HG02938 (cell line): Measurements from ENCODE around the gene KRT86.

Source experiments
- ATAC-seq: cut with Tn5 transposase; IDR thresholded peaks from one replicate; pipeline ENCODE4 v1.9.1; 2021; ENCODE audit warnings: mild to moderate bottlenecking, moderate library complexity; ENCODE audit not compliant: unreplicated experiment

The KRT86 gene

DNA sequence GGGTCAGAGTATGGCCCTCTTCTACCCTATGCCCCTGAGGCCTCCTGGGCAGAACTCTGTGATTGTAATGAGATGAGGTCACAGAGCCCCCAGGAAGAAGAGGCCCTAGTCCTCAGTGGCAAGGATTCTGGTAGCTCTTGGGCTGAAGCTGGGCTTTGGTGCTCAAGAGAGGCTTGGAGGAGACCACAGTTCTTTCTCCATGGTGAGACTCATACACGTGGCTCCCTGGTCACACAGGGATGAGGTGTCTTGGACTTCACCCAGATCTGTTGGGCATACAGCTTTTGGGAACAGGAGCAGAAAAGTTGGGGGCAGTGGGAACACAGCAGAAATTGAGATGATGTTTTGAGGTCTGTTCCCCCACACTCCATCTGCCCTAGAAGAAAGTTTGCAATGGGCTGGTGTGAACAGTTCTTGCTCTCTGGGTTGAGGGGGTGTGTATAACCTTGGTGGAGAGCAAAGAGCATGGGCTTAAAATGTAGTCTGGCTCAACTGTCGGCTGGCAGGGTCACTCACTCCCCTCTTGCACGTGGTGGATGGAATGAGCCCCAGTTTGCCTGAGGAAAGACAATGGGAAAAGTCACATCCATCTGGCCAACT, at the start of gene KRT86:
TSS of gene KRT86 (plus strand) at position 125 of the 600 bp plus-strand sequence. CDS start 27,272 bp downstream, outside the sequence.
- ATAC-seq = no peak

DNA sequence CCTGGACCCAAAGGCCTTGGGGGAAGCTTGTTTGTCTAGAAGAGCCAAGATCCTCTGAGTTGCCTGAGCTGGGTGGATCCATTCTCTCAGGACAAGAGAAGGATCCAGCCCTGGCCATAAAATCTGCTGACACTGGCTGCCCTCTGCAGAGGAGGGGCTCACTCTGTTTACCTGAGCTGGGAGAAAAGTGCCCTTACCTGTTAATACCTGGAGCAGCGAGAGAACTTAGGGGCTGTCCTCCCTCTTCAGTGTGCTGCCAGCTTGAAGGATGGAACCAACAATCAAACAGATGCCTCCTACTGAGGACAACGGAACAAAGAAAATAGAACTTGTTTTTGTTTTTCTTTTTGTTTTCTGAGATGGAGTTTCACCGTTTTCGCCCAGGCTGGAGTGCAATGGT, 48.7 kb upstream of the KRT86 start:
- no peak for ATAC-seq

DNA sequence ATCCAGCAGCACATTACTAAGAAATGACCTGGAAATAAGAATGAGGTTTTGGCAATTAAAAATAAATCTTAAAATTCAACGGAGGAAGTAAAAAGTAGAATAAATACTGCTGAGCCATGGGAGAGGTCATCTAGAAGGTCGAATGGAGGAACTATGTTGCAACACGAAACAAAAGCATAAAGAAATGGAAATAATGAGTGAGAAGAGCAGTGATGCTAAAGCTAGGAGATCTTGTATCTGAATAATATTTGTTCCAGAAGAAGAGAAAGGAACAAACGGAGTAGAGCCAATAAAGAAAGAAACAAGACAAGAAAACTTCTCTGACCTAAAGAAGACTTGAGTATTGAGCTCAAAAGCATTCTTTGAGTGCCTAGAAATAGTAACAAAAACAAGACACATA, 48.0 kb upstream of the KRT86 start:
- no peak for ATAC-seq

DNA sequence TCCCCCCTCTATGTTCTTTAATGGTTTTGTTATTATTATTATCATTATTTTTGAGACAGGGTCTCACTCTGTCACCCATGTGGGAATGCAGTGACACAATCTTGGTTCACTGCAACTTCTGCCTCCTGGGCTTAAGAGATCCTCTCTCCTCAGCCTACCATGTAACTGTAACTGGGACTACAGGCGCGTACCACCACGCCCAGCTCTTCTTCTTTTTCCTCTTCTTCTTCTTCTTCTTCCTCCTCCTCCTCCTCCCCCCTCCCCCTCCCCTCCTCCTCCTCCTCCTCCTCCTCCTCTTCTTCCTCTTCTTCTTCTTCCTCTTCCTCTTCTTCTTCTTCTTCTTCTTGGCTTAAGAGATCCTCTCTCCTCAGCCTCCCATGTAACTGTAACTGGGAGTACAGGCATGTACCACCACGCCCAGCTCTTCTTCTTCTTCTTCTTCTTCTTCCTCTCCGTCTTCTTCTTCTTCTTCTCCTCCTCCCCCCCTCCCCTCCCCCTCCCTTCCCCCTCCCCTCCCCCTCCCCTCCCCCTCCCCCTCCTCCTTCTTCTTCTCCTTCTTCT, 46.8 kb upstream of the KRT86 start:
- ATAC-seq = no peak

DNA sequence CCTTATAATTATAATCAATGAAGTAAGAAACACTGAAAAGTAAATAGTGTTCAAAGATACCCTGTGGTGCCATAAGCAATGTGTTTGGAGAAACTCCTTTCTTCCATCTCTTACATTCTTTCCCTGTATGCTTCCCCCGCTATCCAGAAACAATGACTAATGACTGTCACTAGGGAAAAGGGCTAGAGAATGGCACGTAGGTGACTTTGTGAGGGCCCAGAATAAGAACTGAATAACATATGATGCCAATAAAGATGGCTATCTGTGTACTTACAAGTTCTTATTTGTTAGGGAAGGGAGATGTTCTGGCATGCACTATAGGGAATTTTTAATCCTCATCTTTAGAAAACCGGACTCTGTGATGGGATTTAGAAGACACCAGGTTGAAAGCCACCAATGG, 46.1 kb upstream of the KRT86 start:
- ATAC-seq = no peak

DNA sequence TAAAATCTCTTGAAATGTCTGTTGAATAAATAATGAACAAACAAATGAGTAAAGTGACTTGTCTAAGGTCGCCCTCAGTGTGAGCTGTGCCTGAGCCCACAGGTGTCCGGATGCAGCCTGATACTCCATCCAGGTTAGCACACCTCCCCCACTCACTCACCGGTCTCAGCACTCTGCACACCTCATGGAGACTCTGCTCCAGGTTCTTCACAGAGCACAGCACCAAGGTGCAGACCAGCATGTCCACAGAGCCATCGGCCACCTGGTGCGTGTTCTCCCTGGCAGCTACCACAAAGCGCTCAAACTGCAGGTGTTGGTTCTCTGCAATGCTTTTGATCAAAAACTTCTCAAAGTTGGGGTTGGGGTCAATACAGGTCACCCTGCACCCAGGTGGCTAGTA, 45.5 kb upstream of the KRT86 start:
- ATAC-seq = no peak

DNA sequence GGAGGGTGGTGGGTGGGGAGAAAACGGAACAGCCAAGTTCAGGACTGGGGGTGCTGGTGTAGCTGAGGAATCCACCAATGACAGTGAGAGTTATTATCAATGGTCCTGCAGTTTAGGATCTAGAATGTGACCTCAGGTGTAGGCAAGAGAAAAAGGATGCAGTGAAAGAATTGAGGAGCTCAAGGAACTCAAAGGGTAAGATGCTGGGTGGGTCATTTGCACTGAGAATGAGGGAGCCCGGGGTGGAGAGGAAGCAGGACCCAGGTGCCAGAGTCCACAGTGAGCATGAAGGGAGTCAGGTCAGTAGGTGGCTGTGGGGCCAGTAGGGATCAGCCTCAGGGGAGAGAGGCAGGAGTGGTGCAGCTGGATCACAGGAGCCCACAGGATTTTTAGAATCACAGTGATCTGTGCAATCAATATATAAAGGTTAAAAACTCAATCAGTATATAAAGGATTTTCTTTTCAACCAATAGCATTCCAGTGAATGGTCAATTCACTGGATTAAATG, 44.6 kb upstream of the KRT86 start:
- no peak for ATAC-seq

DNA sequence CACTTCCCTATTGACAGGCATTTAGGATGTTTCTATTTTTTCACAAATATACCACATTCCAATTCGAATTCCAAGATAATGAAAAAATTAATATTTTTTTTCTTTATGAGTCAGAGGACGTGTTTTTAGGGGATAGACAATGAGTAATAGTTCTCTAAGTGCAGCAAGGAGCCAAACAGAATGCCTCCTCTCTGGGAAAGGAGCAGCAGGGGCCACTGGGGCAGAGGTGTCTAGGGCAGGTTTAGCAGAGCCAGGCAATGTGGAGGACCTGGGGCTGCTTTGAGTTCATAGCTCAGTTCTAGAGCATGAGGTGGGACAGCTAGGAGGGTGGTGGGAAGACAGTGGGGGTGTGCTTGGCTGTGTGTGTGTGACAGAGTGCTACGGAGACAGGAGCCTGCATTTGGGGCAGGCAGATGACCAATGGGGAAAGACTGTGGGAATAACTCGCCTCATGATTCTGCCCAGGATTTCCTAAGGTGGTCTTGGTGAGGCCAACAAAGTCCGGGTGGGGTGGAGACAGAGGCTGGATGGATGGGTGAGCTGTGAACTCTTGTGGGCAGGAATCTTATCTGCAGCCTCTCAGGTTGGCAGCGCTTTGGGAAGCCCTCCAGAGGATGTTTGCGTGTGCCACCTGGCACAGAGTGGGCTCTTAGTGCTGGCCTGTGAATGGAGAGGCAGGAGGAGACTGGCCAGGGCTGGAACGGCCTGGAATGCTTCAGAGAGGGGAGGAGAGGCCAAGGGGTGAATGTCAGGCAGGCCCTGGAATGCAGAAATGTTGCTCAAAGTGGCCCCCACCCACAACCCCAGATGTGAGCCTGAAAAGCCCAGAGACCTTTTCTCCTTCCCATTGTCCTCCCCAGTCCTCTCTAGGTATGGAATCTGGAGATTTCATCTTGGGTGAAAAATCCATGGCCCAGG, 43.8 kb upstream of the KRT86 start:
- ATAC-seq = no peak

DNA sequence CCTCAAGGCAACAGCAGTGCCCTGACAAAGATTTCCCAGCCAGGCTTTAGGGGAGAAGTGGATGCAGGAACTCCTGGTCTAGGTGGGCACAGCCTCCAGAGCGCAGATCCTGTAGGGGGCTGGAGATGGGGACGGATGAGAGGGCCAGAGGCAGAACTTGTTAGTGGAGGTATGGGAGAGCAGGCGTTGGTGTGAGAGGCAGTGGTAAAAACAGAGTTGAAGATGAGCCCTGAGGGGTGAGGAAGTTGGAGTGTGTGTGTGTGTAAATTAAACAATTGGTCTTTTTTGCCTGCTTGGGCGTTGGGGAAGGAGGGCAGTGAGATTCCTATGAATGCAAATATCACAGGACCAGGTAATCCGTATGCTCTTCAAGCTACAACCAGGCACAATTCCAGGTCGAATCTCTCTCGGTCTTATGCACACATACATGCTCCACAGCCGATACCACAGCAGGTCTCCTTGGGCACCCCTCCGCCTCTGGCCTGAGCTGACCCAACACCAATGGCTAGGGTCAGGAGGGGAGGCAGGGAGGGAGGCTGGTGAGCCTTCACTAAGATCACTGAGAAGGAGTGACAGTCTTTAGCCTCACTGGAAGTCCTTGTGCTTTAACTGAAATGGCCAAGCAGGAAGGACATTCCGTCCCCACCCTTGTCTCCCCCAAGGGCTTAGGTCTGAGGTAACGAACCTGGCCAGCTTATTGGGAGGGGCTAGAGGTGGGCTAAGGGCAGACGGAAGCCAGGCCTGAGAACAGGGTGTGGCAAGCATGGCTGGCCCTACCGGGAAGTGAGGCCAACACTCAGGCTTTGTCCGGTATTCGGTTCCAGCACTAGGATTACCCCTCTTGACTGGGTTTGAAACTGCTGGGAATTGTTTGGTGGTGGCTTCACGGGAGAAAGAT, 42.9 kb upstream of the KRT86 start:
- no peak for ATAC-seq

DNA sequence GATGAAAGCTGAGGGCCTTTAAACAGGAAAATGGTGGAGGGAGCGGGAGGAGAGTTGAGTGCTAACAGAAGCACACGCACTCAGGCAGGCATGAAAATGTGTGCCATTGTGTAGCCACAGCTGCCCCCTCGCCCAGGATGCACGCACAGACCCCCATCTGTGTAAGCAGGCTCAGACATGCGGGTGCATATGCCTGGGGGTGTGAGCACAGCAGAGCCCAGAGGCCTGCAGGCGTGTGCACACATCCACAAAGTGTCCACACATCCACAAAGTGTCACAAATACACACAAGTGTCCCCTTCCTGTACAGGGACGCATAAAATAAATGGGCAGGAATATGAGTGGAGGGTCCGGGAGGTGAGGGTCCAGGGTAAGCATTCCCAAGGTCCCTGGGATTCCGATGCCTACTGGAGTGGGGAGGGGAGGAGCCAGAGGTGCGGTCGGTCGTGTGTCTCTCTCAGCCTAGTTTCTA, 42.2 kb upstream of the KRT86 start:
- ATAC-seq = no peak

DNA sequence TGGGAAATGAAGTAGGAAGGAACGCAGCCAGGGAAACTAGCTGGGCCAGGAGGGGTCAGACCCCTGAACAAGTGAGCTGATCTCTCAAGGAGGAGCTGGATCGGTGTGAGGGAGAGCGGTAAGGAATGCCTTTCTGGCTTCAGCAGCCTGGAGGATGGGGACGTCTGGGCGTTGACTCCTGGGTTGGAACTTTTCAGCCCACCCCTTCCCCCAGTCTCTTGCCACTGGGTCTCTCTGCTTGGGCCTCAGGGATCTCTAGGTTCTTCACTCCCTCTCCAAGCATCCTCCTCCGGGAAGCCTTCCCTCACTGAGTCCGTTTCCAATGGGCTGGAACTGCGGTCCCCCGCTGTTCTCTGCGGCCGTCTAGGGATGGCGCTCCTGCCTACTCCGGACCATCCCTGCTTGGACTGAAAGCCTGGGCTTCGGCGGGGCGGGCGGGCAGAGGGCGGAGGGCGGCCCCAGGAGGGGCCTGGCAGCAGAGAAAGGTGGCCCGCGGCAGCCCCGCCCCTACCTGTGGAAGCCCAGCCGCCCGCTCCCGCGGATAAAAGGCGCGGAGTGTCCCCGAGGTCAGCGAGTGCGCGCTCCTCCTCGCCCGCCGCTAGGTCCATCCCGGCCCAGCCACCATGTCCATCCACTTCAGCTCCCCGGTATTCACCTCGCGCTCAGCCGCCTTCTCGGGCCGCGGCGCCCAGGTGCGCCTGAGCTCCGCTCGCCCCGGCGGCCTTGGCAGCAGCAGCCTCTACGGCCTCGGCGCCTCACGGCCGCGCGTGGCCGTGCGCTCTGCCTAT, 41.6 kb upstream of the KRT86 start, which contains the start of gene KRT7:
TSS of gene KRT7 (plus strand) at position 570 of the 788 bp plus-strand sequence. CDS start at position 624, 54 bp downstream.
- no peak for ATAC-seq

DNA sequence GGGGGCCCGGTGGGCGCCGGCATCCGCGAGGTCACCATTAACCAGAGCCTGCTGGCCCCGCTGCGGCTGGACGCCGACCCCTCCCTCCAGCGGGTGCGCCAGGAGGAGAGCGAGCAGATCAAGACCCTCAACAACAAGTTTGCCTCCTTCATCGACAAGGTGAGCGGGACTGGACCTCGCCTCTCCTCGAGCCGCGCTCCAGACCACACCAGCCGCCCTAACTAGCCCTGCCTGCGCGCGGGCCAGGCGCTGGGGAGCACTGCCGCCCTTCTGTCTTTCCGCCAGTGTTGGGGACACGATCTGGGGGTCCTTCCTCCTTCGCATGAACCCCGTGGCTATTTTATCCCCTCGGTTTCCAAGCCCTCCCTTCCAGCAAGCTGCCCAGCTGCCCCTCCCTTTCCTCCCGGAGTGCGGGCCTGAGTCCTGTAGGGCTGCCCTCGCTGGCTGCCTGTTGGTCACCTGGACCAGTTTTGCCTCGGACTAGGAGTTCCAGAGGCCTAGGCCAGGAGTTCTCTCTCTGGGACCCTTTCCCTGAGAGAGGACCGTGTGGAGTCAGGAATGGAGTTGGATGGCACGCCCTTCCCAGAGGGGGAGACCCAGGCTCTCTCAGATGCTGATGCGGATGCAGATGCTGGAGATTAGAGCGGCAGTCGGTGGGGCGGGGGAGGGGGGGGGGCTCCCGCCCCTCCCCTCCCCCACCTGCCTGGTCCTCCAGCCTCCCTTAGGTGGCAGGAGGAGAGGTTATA, 40.8 kb upstream of the KRT86 start:
- no peak for ATAC-seq

DNA sequence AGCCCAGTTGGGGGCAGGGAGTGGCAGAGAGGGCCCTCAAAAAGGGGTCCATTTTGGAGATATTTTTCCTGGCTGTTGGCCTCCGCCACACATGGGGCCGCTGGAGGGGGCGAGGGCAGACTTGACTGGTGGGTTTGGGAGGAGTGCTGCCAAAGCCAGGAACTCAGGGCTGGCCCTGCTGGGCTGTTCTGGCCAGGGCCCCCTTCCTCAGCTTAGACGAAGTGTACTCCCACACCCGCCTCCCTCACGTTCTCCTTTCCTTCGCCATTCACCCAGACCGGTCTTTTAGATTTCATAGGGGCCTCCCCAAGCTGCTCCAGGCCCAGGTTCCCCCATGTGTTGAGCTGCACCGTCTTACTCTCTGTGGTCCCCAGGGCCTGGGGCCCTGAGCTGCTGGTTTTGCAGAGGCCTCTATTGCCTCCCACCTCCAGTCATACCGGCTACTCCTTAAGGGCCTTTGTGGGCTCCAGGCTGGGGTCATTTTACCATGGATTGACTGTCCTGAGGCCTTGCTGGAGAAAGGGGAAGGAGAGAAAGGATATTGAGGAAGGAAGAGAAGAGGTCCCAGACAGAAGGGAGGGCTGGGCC, 40.1 kb upstream of the KRT86 start:
- ATAC-seq = no peak

DNA sequence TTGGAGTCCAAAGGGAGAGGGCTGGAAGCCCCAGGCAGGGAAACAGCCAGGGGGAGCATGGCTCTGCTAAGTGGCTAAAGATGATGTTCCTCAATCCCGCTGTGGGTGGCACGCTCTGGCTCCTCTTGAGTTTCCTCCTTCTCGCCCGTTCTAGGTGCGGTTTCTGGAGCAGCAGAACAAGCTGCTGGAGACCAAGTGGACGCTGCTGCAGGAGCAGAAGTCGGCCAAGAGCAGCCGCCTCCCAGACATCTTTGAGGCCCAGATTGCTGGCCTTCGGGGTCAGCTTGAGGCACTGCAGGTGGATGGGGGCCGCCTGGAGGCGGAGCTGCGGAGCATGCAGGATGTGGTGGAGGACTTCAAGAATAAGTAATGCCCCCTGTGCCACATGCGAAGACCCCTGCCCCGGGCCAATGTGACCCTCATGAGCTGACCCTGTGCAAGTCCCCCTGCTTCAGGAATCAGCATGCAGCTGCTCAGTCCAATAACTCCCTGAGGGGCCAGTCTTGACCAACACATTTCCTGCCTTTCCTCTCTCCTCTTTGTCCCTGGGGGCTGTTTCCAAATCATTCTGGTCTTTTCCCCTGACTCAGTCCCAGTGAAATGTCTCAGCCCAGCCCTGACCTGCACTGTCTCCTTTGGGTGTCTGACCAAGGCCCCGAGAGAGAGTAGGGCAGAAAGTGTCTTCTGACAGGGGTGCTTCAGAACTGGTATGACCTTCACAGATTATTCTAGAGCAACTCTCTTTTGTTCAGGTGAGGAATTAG, 39.3 kb upstream of the KRT86 start:
- no peak for ATAC-seq

DNA sequence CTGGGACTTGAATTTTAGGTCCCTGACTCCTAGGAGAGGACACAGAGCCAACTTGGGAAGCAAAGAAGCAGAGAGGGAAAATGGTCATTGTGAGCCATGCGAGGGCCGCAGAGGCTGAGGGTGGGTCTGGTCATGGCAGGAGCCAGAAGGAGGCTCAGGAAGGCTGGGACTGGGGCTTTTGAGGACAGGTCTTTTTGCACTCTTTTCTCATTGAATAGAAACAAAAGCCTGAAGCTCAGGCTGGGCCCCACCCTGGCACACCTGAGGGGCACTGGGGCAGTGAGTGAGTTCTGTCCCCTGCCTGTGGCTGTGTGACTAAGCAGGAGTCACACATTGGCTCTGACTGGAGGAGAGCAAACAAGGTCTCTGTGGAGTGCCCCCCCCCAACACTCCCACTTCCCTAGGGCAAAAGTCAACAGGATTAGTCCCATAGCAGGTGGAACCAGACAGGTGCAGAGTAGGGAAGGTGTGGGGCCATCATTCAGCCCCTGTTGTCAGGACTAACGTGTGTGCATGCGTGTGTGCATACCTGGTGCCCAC, 38.6 kb upstream of the KRT86 start:
- no peak for ATAC-seq

DNA sequence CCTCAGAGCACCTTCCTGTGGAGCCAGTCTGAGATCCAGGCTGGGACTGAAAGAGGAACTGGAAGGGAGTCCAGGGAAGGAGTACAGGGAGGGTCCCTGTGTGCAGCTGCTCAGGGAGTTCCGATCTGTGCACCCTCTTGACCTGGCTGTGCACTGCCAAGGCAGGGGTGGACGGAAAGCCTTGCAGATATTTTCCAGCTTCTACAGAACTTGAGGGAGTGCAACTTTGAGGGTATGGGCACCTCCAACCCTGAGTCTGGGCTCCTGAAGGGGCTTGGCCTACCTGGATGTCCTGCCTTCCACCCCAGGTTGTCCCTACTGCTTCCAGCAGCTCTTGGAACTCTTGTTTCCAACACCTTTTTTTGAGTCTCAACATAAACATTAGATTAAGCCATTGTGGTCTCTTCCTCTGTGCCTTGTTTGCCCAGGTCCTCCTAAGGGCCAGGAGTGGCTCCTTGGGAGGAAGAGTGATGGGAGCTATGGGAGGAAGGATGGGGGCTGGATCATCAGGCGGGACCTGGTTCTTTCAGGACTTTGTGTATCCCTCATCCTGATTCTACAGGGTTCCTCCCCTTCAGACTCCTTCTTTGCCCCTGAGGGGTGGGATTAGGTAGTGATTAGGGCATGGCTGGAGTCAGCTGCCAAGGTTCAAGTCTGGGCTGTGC, 37.9 kb upstream of the KRT86 start:
- no peak for ATAC-seq

DNA sequence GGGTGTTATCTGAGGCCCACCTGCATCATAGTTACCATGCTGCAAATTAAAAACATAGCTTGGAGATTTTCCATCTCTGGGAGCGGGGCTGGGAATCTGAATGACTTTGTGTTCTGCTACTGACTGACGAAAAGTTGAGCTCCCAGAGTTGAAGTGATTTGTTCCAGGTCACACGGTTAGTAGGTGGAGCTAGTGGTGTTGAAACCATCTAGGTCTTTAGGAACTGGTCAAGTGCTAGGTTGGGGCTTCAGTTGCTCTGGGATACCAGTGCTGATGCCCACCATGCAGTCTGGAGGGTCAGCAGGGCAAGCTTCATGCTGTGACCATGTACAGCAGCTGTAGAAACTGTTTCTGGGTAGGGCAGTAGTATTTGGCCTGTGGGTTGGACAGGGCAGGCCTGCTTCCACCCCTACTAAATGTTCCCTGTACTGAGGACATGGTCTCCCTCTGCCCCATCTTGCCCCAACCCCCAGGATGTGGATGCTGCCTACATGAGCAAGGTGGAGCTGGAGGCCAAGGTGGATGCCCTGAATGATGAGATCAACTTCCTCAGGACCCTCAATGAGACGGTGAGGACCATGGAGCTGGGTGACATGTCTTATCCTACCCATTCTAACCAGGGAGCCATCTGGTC, 36.1 kb upstream of the KRT86 start:
- no peak for ATAC-seq
